ENCODE results near the gene MITF. TPM values are rescaled to one million over a fixed set of nuclear protein-coding genes. Genes with fewer than 3 reads are reported as not detected.

The MITF gene
- total RNA-seq, 1 experiment from 2014 or later: 1.9 TPM

- Histone ChIP-seq H4K20me1 (ENCODE audit: insufficient read depth) (no peaks in the 10 kb centered on the region), H3K27me3 (ENCODE audit: insufficient read depth, low read length) (no peaks in the 10 kb centered on the region), H3K27ac (ENCODE audit: low read depth, low read length) (no peak overlapping the region), H3K4me2 (ENCODE audit: low read length) (no peak overlapping the region), H3K9me2 (ENCODE audit: insufficient read depth) (no peaks in the 10 kb centered on the region), H3K79me2 (ENCODE audit: insufficient read depth, low read length) (no peaks in the 10 kb centered on the region), H3K9ac (ENCODE audit: low read length) (no peak overlapping the region), H3K36me3 (ENCODE audit: control insufficient read depth in 1 of 2, insufficient read depth in 2 of 2, low read length in 2 of 2) (no peaks in the 10 kb centered on the region), H2AFZ (ENCODE audit: low read depth, low read length, poor library complexity, severe bottlenecking) (no peak overlapping the region), H3K4me1 (ENCODE audit: control insufficient read depth in 1 of 2, insufficient read depth in 2 of 2, low read length in 2 of 2) (no peaks in the 10 kb centered on the region), H3K4me3 (replicated peaks in 1 of 2; ENCODE audit: low read depth in 1 of 2, low read length in 2 of 2) (no peak overlapping the region), H3K9me3 (ENCODE audit: control insufficient read depth in 1 of 2, insufficient read depth in 1 of 2, low read depth in 1 of 2, low read length in 2 of 2) (no peaks in the 10 kb centered on the region)
- DNase-seq (ENCODE audit: low read depth, low spot score) (no peak), ATAC-seq (no peak)
- BruUV-seq (replicated peaks): no TSS peak
- CTCF ChIA-PET: no interaction called here
- TF ChIP-seq TCF7L2 (IDR thresholded peaks at IDR 0.05; ENCODE audit: borderline replicate concordance, extremely low read depth, insufficient read depth, insufficient read length) (no peak), ATF3 (IDR thresholded peaks at IDR 0.05) (no peak), ELF1 (IDR thresholded peaks at IDR 0.05; ENCODE audit: borderline replicate concordance, low read depth) (no peak), CBX3 (IDR thresholded peaks at IDR 0.05; ENCODE audit: low read depth) (no peak), EZH2 (IDR thresholded peaks at IDR 0.05) (no peak), ZFX (IDR thresholded peaks at IDR 0.05) (no peak), FOSL1 (IDR thresholded peaks at IDR 0.05; ENCODE audit: low read depth) (no peak)
- intact Hi-C loops (cut with micrococcal nuclease): no loop called here
- RAD21 ChIA-PET (ENCODE audit: low non-redundant PET in 1 of 2, low total read pairs in 2 of 2, uncharacterized antibody in 2 of 2, unreplicated experiment in 2 of 2): no interaction called here
- POLR2A ChIA-PET: no interaction called here
Measured at GRCh38 chr3:69876073-69876472, 136.8 kb downstream of the MITF start.

GRCh38 chr3:69878254-69878653 is 139.0 kb downstream of the MITF start:
- Histone ChIP-seq H3K27me3 (ENCODE audit: insufficient read depth, low read length) (no peaks in the 10 kb centered on the region), H4K20me1 (ENCODE audit: insufficient read depth) (no peaks in the 10 kb centered on the region), H3K9me3 (ENCODE audit: control insufficient read depth in 1 of 2, insufficient read depth in 1 of 2, low read depth in 1 of 2, low read length in 2 of 2) (no peaks in the 10 kb centered on the region), H3K4me2 (ENCODE audit: low read length) (no peak overlapping the region), H3K4me1 (ENCODE audit: control insufficient read depth in 1 of 2, insufficient read depth in 2 of 2, low read length in 2 of 2) (no peaks in the 10 kb centered on the region), H3K79me2 (ENCODE audit: insufficient read depth, low read length) (no peaks in the 10 kb centered on the region), H3K4me3 (replicated peaks in 1 of 2; ENCODE audit: low read depth in 1 of 2, low read length in 2 of 2) (no peak overlapping the region), H3K9me2 (ENCODE audit: insufficient read depth) (no peaks in the 10 kb centered on the region), H3K36me3 (ENCODE audit: control insufficient read depth in 1 of 2, insufficient read depth in 2 of 2, low read length in 2 of 2) (no peaks in the 10 kb centered on the region), H3K27ac (ENCODE audit: low read depth, low read length) (no peak overlapping the region), H2AFZ (ENCODE audit: low read depth, low read length, poor library complexity, severe bottlenecking) (no peak overlapping the region), H3K9ac (ENCODE audit: low read length) (no peak overlapping the region)
- ATAC-seq (no peak), DNase-seq (ENCODE audit: low read depth, low spot score) (no peak)
- no TSS peak for BruUV-seq (replicated peaks)
- POLR2A ChIA-PET: no interaction called here
- CTCF ChIA-PET: no interaction called here
- RAD21 ChIA-PET (ENCODE audit: low non-redundant PET in 1 of 2, low total read pairs in 2 of 2, uncharacterized antibody in 2 of 2, unreplicated experiment in 2 of 2): no interaction called here
- intact Hi-C loops (cut with micrococcal nuclease): no loop called here
- TF ChIP-seq EZH2phosphoT487 (IDR thresholded peaks at IDR 0.05; ENCODE audit: borderline replicate concordance): no peak
- TF ChIP-seq RAD21 (IDR thresholded peaks at IDR 0.05; ENCODE audit: low read depth): no peak
- TF ChIP-seq SP1 (IDR thresholded peaks at IDR 0.05; ENCODE audit: low read depth): no peak
- TF ChIP-seq CBX3 (IDR thresholded peaks at IDR 0.05; ENCODE audit: low read depth): no peak
- no peak for TF ChIP-seq TCF7L2 (IDR thresholded peaks at IDR 0.05; ENCODE audit: borderline replicate concordance, extremely low read depth, insufficient read depth, insufficient read length)
- no peak for TF ChIP-seq ZBTB33 (IDR thresholded peaks at IDR 0.05; ENCODE audit: extremely low read depth, insufficient replicate concordance, low read length)
- no peak for TF ChIP-seq POLR2A (IDR thresholded peaks at IDR 0.05; ENCODE audit: borderline replicate concordance, extremely low read depth, insufficient read depth, insufficient read length)
- no peak for TF ChIP-seq ELF1 (IDR thresholded peaks at IDR 0.05; ENCODE audit: borderline replicate concordance, low read depth)
- TF ChIP-seq SIN3A (IDR thresholded peaks at IDR 0.05; ENCODE audit: low read depth): no peak
- no peak for TF ChIP-seq ATF3 (IDR thresholded peaks at IDR 0.05)
- TF ChIP-seq ZNF274 (IDR thresholded peaks at IDR 0.05; ENCODE audit: low read depth, low read length): no peak
- TF ChIP-seq YY1 (IDR thresholded peaks at IDR 0.05; ENCODE audit: extremely low read depth, insufficient replicate concordance, low read depth, low read length): no peak
- no peak for TF ChIP-seq ZFX (IDR thresholded peaks at IDR 0.05)

Data from HCT116 (cell line).